Tibial nerve (tissue), 4 donors: Measurements from ENCODE around the gene SLC25A43. TPM values are rescaled to one million over a fixed set of nuclear protein-coding genes. Genes with fewer than 3 reads are reported as not detected.

Experiments used
- DNase-seq, 2 donors: peaks; one replicate each; pipeline ENCODE4 v3.0.0-alpha.2; 2019; ENCODE audit warnings: low spot score in 2 of 2
- H3K27ac ChIP-seq, 4 donors: fragments of 200-600 bp; sonication (generic) in 3 of 4; one replicate each; pipeline ENCODE4 v1.5.1; 2017 to 2019; ENCODE audit warnings: mild to moderate bottlenecking in 1 of 4
- H3K27me3 ChIP-seq, 2 donors: fragments of 200-600 bp; sonication (generic) in 1 of 2; one replicate each; pipeline versions ENCODE4 v1.5.1 to v1.6.0; 2017 to 2019
- H3K36me3 ChIP-seq, 3 donors: fragments of 200-600 bp; sonication (generic); one replicate each; pipeline ENCODE4 v1.5.1; 2018 to 2019
- H3K4me1 ChIP-seq, 4 donors: fragments of 200-600 bp; sonication (generic) in 3 of 4; one replicate each; pipeline ENCODE4 v1.5.1; 2017 to 2019
- H3K4me3 ChIP-seq, 4 donors: fragments of 200-600 bp; sonication (generic) in 3 of 4; one replicate each; pipeline ENCODE4 v1.5.1; 2017 to 2019; ENCODE audit warnings: mild to moderate bottlenecking in 1 of 4, moderate library complexity in 1 of 4
- H3K9me3 ChIP-seq, 4 donors: fragments of 200-600 bp; sonication (generic) in 3 of 4; one replicate each; pipeline ENCODE4 v1.5.1; 2017 to 2019
- CTCF ChIP-seq, 5 experiments: fragments of 200-600 bp in 3 of 5; fragments of 450-650 bp in 2 of 5; sonication (generic) in 3 of 5; IDR thresholded peaks; one replicate each; pipeline ENCODE4 v1.5.1; 2016 to 2019; ENCODE audit warnings: antibody characterized with exemption in 5 of 5, mild to moderate bottlenecking in 3 of 5, moderate library complexity in 2 of 5
- EP300 ChIP-seq, 2 donors: sonication (generic); formaldehyde crosslinking; IDR thresholded peaks; one replicate each; pipeline ENCODE4 v1.6.1; 2017; ENCODE audit warnings: antibody characterized with exemption in 2 of 2, mild to moderate bottlenecking in 1 of 2
- POLR2A ChIP-seq, 2 donors: fragments of 450-650 bp; IDR thresholded peaks; one replicate each; pipeline ENCODE4 v1.6.1; 2017; ENCODE audit warnings: antibody characterized with exemption in 2 of 2, mild to moderate bottlenecking in 2 of 2, moderate library complexity in 2 of 2
- WGBS, 2 donors: methylation state at CpG; one replicate each; pipeline ENCODE4 v1.1.5; 2018; 5-methylcytosine and 5-hydroxymethylcytosine counted together
- total RNA-seq, 4 donors: library from RNA; depleted of rRNA; stranded (reverse); fragments of >200 nt; gene quantifications; one replicate each; pipeline ENCODE4 v1.1.0, GENCODE V29; 2016

Gene SLC25A43
- total RNA-seq, 4 donors from 2014 or later = 37.8 to 46.8 (median 45.5) TPM

- no peaks in the 10 kb centered on the region for H3K9me3 ChIP-seq
- H3K4me1 ChIP-seq = no peaks in the 10 kb centered on the region
- TF ChIP-seq EP300 (IDR thresholded peaks at IDR 0.05) (no peak), CTCF (IDR thresholded peaks at IDR 0.05) (no peak), POLR2A (IDR thresholded peaks at IDR 0.05) (no peak)
- H3K36me3 ChIP-seq = no peaks in the 10 kb centered on the region
- DNase-seq = no peak
- H3K27me3 ChIP-seq = no peaks in the 10 kb centered on the region
- no peak overlapping the region for H3K4me3 ChIP-seq
- 88 to 90% methylated on average over 4 of the region's 4 CpGs for WGBS, 2 donors
- H3K27ac ChIP-seq = peak overlapping the region in 1 of 4 donors; percentile 19
Measured at GRCh38 chrX:119478504-119478903, 79.4 kb downstream of the SLC25A43 start.

GRCh38 chrX:119479845-119480244 lies 80.7 kb downstream of the SLC25A43 start:
- Histone ChIP-seq H3K4me3 (no peak overlapping the region), H3K27ac (no peak overlapping the region), H3K4me1 (no peaks in the 10 kb centered on the region), H3K27me3 (no peaks in the 10 kb centered on the region), H3K36me3 (no peaks in the 10 kb centered on the region), H3K9me3 (no peaks in the 10 kb centered on the region)
- no peak for DNase-seq
- no peak for TF ChIP-seq POLR2A (IDR thresholded peaks at IDR 0.05)
- no peak for TF ChIP-seq EP300 (IDR thresholded peaks at IDR 0.05)
- TF ChIP-seq CTCF (IDR thresholded peaks at IDR 0.05) = no peak
- 84 to 92% methylated on average over 2 of the region's 2 CpGs for WGBS, 2 donors

- Histone ChIP-seq H3K9me3 (no peaks in the 10 kb centered on the region), H3K4me3 (no peak overlapping the region), H3K27me3 (no peaks in the 10 kb centered on the region), H3K36me3 (no peaks in the 10 kb centered on the region), H3K27ac (no peak overlapping the region), H3K4me1 (no peaks in the 10 kb centered on the region)
- DNase-seq = no peak
- 99% methylated on average over 4 of the region's 4 CpGs; no CpG with 5 or more reads in 1 of the 2 donors for WGBS, 2 donors
- TF ChIP-seq POLR2A (IDR thresholded peaks at IDR 0.05) = no peak
- no peak for TF ChIP-seq CTCF (IDR thresholded peaks at IDR 0.05)
- no peak for TF ChIP-seq EP300 (IDR thresholded peaks at IDR 0.05)
Measured at GRCh38 chrX:119481323-119481801, 82.2 kb downstream of the SLC25A43 start.

- H3K36me3 ChIP-seq = no peaks in the 10 kb centered on the region
- no peak for TF ChIP-seq EP300 (IDR thresholded peaks at IDR 0.05)
- no peak for TF ChIP-seq POLR2A (IDR thresholded peaks at IDR 0.05)
- no peak for TF ChIP-seq CTCF (IDR thresholded peaks at IDR 0.05)
- H3K4me3 ChIP-seq = peak overlapping the region; percentile 10 to 51 (median 43)
- no peaks in the 10 kb centered on the region for H3K27me3 ChIP-seq
- H3K9me3 ChIP-seq = no peaks in the 10 kb centered on the region
- WGBS, 2 donors = 28 to 70% methylated on average over 4 to 10 of the region's 10 CpGs
- DNase-seq = no peak
- H3K4me1 ChIP-seq = no peaks in the 10 kb centered on the region
- H3K27ac ChIP-seq = peak overlapping the region in 3 of 4 donors; percentile 45 to 68 (median 48)
Measured at GRCh38 chrX:119482041-119482440, 82.9 kb downstream of the SLC25A43 start.

- Histone ChIP-seq H3K27me3 (no peaks in the 10 kb centered on the region), H3K4me1 (no peaks in the 10 kb centered on the region), H3K4me3 (peak overlapping the region; percentile 10 to 51 (median 43)), H3K27ac (peak overlapping the region in 3 of 4 donors; percentile 45 to 68 (median 48)), H3K9me3 (no peaks in the 10 kb centered on the region), H3K36me3 (no peaks in the 10 kb centered on the region)
- DNase-seq = peak; percentile 29
- WGBS, 2 donors = 16 to 44% methylated on average over 25 to 48 of the region's 48 CpGs
- TF ChIP-seq CTCF (IDR thresholded peaks at IDR 0.05) = peak; percentile 53 to 74 (median 62)
- TF ChIP-seq EP300 (IDR thresholded peaks at IDR 0.05) = no peak
Measured at GRCh38 chrX:119482481-119483480, 83.6 kb downstream of the SLC25A43 start.
